HepG2 (cell line): ENCODE data around the gene FAF1. TPM values are rescaled to one million over a fixed set of nuclear protein-coding genes. Genes with fewer than 3 reads are reported as not detected.

ENCODE experiments used
- ATAC-seq: fragments of 200-7000 bp; cut with Tn5 transposase; 3 replicates; pipeline ENCODE4 v1.9.1; 2020; ENCODE audit warnings: mild to moderate bottlenecking, moderate library complexity
- BruUV-seq: library from RNA; stranded (reverse); fragments of 400-500 nt; replicated peaks from 2 replicates; lab custom pipeline; 2021; lab: Mats Ljungman, UMichigan
- CTCF ChIA-PET: fragments of 300-600 bp; formaldehyde crosslinking; extraction: SDS; loops from one replicate; lab custom pipeline; 2021; ENCODE audit warnings: low total read pairs, inconsistent platforms, low intra/inter-chr PET ratio; lab: Yijun Ruan, JAX
- POLR2A ChIA-PET: fragments of 350-600 bp; sonication (Branson Sonifier 250); formaldehyde crosslinking; loops from one replicate; lab custom pipeline; 2020; ENCODE audit warnings: antibody characterized with exemption, inconsistent platforms; lab: Yijun Ruan, JAX
- DNase-seq: peaks from one replicate; pipeline ENCODE4 v3.0.0-alpha.2; 2015; ENCODE audit warnings: low spot score
- FAIRE-seq: peaks from 3 replicates; lab custom pipeline; 2011; peaks lifted over from hg19 to GRCh38; lab: Jason Lieb, UNC
- H2AFZ ChIP-seq: one replicate; pipeline ENCODE4 v1.6.1; 2011; ENCODE audit warnings: low read length, inconsistent platforms
- H3K27ac ChIP-seq: fragments of 300-600 bp; 3 replicates; pipeline ENCODE4 v1.8.0; 2011; ENCODE audit warnings: mixed run types, mild to moderate bottlenecking, mixed read lengths, low read length, inconsistent platforms; ENCODE audit not compliant: insufficient read depth; ENCODE audit errors: extremely low read length
- H3K27me3 ChIP-seq, 2 experiments: fragments of 200-600 bp in 1 of 2; 2 replicates in 1 of 2; 3 replicates in 1 of 2; pipeline versions ENCODE4 v1.6.0 to v1.8.0; 2011; ENCODE audit warnings: low read length in 2 of 2, mild to moderate bottlenecking in 2 of 2, moderate library complexity in 2 of 2, inconsistent platforms in 1 of 2; ENCODE audit not compliant: insufficient read depth in 2 of 2, control insufficient read depth in 1 of 2
- H3K36me3 ChIP-seq, 2 experiments: fragments of 200-600 bp in 1 of 2; replicated peaks in 1 of 2; 2 replicates in 1 of 2; 3 replicates in 1 of 2; pipeline versions ENCODE4 v1.5.1 to v1.8.0; 2011; ENCODE audit warnings: low read length in 2 of 2, inconsistent platforms in 1 of 2; ENCODE audit not compliant: insufficient read depth in 2 of 2, control insufficient read depth in 1 of 2
- H3K4me1 ChIP-seq: 2 replicates; pipeline ENCODE4 v1.5.1; 2012; ENCODE audit warnings: low read length, inconsistent platforms; ENCODE audit not compliant: insufficient read depth
- H3K4me2 ChIP-seq: 2 replicates; pipeline ENCODE4 v1.6.0; 2011; ENCODE audit warnings: low read depth, low read length, inconsistent platforms
- H3K4me3 ChIP-seq, 3 experiments: fragments of 200-600 bp in 1 of 3; sonication (generic), shearing (Covaris generic) in 1 of 3; replicated peaks in 1 of 3; 2 replicates each; pipeline ENCODE4 v1.5.1; 2011 to 2016; ENCODE audit warnings: low read length in 3 of 3, inconsistent platforms in 2 of 3, low read depth in 2 of 3, mild to moderate bottlenecking in 2 of 3, control low read depth in 1 of 3, mixed read lengths in 1 of 3; ENCODE audit not compliant: insufficient read depth in 1 of 3
- H3K79me2 ChIP-seq: one replicate; pipeline ENCODE4 v1.6.1; 2011; ENCODE audit warnings: low read length, inconsistent platforms; ENCODE audit not compliant: insufficient read depth
- H3K9ac ChIP-seq: 2 replicates; pipeline ENCODE4 v1.6.0; 2011; ENCODE audit warnings: mild to moderate bottlenecking, low read depth, low read length, inconsistent platforms; ENCODE audit not compliant: insufficient read depth
- H3K9me3 ChIP-seq: 2 replicates; pipeline ENCODE4 v1.5.1; 2012; ENCODE audit warnings: mild to moderate bottlenecking, low read length
- H4K20me1 ChIP-seq: 2 replicates; pipeline ENCODE4 v1.6.0; 2011; ENCODE audit warnings: inconsistent platforms, mild to moderate bottlenecking, low read length, moderate library complexity; ENCODE audit not compliant: insufficient read depth
- IKZF1 ChIP-seq: fragments of 450-650 bp; IDR thresholded peaks from 2 replicates; pipeline ENCODE4 v1.7.1; 2016
- KAT2B ChIP-seq: fragments of 150-350 bp; IDR thresholded peaks from 2 replicates; pipeline ENCODE4 v1.6.1; 2014; ENCODE audit warnings: low read depth, low read length, borderline replicate concordance
- NR1H2 ChIP-seq: sonication (generic); formaldehyde crosslinking; IDR thresholded peaks from 2 replicates; pipeline ENCODE4 v1.8.1; 2022; ENCODE audit warnings: low read depth, missing genetic modification reagents, borderline replicate concordance
- NR2C2 ChIP-seq: sonication (generic); formaldehyde crosslinking; IDR thresholded peaks from 2 replicates; pipeline ENCODE4 v1.4.0; 2020; ENCODE audit warnings: missing genetic modification reagents, mild to moderate bottlenecking, moderate library complexity, borderline replicate concordance
- PPARG ChIP-seq: conservative IDR thresholded peaks from 2 replicates; pipeline ENCODE4 v1.6.1; 2016; ENCODE audit warnings: missing biosample characterization, missing genetic modification reagents
- RFX1 ChIP-seq: fragments of 450-650 bp; IDR thresholded peaks from 2 replicates; pipeline ENCODE4 v1.6.1; 2017
- ZFY ChIP-seq: sonication (generic); formaldehyde crosslinking; IDR thresholded peaks from 2 replicates; pipeline ENCODE4 v1.4.0; 2020; ENCODE audit warnings: missing genetic modification reagents
- ZNF430 ChIP-seq: sonication (generic); formaldehyde crosslinking; IDR thresholded peaks from 2 replicates; pipeline ENCODE4 v1.9.0; 2021; ENCODE audit warnings: mild to moderate bottlenecking, missing genetic modification reagents
- ZNF674 ChIP-seq: sonication (generic); formaldehyde crosslinking; IDR thresholded peaks from 2 replicates; pipeline ENCODE4 v1.5.0; 2020; ENCODE audit warnings: low read depth, mild to moderate bottlenecking, missing genetic modification reagents
- WGBS: methylation state at CpG from one replicate; pipeline ENCODE4 v1.1.6; 2017; ENCODE audit warnings: low lambda C conversion rate; 5-methylcytosine and 5-hydroxymethylcytosine counted together
- in situ Hi-C: cut with HindIII; loops from 2 replicates; pipeline ENCODE4 v1.10.0; 2017; ENCODE audit warnings: low pct_unique_long_range_greater_than_20kb; ENCODE audit not compliant: extremely low pct_ligation_motif_present
- intact Hi-C: fragments of 100-400 bp; cut with micrococcal nuclease; formaldehyde crosslinking; loops from one replicate; pipeline ENCODE4 v1.10.0; 2022; ENCODE audit not compliant: unreplicated experiment
- polyA plus RNA-seq, 8 experiments: library from polyadenylated mRNA; depleted of rRNA in 3 of 8; stranded (reverse) in 7 of 8; unstranded in 1 of 8; fragments of >200 nt; fragmentation: Illumina TruSeq in 4 of 8; extraction: Trizol in 4 of 8; gene quantifications; 2 replicates each; pipeline versions ENCODE4 v1.2.1 to v1.2.3, GENCODE V29; 2011 to 2016; ENCODE audit warnings: low read depth in 4 of 8, missing spikeins in 1 of 8, mixed read lengths in 1 of 8; ENCODE audit not compliant: insufficient read depth in 1 of 8
- total RNA-seq, 5 experiments: library from RNA; depleted of rRNA; stranded (reverse); fragments of >200 nt; fragmentation: Illumina TruSeq; extraction: Trizol; gene quantifications; 2 replicates each; pipeline ENCODE4 v1.2.3, GENCODE V29; 2016; ENCODE audit warnings: low read depth in 1 of 5
- TF ChIP-seq, protein P1 (sequence below): sonication (generic); formaldehyde crosslinking; IDR thresholded peaks from 2 replicates; pipeline ENCODE4 v1.4.0; 2020; ENCODE audit warnings: missing genetic modification reagents

The FAF1 gene
- total and polyA plus RNA-seq, 2 of the 13 experiments (the other 11 are each of a cell fraction or from before 2014, with no cell fraction given), result 19.4 to 63.3 TPM

DNA sequence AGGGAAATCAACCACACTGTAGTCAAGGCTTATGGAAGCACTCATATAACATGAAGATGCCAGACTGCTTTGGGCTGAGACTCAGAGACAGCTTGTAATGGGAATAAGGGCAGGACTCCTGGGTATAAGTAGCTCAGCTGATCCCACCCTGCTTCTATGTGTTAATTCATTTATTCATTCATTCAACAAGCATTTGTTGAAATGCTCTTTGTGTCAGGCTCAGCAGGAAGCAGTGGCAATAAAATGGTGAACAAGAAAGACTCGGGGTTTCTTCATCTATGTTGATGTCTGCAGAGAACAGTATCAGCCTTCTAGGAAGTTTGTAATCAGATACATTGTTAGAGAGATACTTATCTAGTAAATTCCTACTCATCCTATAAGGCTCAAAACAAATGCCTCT is 391.3 kb downstream of the FAF1 start (continued):
- TF ChIP-seq, protein P1, sequence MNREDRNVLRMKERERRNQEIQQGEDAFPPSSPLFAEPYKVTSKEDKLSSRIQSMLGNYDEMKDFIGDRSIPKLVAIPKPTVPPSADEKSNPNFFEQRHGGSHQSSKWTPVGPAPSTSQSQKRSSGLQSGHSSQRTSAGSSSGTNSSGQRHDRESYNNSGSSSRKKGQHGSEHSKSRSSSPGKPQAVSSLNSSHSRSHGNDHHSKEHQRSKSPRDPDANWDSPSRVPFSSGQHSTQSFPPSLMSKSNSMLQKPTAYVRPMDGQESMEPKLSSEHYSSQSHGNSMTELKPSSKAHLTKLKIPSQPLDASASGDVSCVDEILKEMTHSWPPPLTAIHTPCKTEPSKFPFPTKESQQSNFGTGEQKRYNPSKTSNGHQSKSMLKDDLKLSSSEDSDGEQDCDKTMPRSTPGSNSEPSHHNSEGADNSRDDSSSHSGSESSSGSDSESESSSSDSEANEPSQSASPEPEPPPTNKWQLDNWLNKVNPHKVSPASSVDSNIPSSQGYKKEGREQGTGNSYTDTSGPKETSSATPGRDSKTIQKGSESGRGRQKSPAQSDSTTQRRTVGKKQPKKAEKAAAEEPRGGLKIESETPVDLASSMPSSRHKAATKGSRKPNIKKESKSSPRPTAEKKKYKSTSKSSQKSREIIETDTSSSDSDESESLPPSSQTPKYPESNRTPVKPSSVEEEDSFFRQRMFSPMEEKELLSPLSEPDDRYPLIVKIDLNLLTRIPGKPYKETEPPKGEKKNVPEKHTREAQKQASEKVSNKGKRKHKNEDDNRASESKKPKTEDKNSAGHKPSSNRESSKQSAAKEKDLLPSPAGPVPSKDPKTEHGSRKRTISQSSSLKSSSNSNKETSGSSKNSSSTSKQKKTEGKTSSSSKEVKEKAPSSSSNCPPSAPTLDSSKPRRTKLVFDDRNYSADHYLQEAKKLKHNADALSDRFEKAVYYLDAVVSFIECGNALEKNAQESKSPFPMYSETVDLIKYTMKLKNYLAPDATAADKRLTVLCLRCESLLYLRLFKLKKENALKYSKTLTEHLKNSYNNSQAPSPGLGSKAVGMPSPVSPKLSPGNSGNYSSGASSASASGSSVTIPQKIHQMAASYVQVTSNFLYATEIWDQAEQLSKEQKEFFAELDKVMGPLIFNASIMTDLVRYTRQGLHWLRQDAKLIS (CRISPR knock-in tag), result no peak
- TF ChIP-seq ZNF430 (CRISPR knock-in tag) (no peak), NR1H2 (CRISPR knock-in tag) (no peak), RFX1 (no peak), NR2C2 (no peak), KAT2B (no peak), ZFY (CRISPR knock-in tag) (no peak), PPARG (CRISPR knock-in tag) (no peak)

DNA sequence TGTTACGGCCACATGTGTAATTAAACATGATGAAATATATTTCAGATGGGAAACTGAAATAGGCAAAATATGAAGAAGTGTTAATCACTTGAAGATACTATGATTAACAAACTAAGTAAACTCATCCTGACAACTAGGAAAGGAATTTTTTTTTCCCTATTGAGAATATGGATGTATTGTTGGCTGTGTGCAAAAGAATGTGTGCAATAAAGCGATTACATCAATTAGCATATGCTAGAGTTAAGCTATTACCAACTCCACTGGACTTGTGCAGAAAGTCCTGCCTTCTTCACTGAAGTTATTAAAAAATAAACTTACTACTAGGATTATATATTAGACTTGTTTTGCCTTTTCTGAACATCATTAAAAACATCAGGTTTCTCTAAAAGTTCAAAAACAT is 393.7 kb downstream of the FAF1 start:
- WGBS, result 96% methylated on average over 2 of the region's 2 CpGs
- FAIRE-seq (no peak), ATAC-seq (no peak), DNase-seq (no peak)
- Histone ChIP-seq H3K9ac (no peak overlapping the region), H3K27me3 (no peaks in the 10 kb centered on the region; a peak in 1 of 5 replicates), H3K4me2 (no peak overlapping the region), H2AFZ (no peak overlapping the region), H3K9me3 (no peaks in the 10 kb centered on the region), H3K27ac (no peak overlapping the region), H3K4me1 (peaks cover 11% of the 10 kb centered on the region), H3K79me2 (no peaks in the 10 kb centered on the region), H3K4me3 (no peak overlapping the region), H3K36me3 (peaks cover 1 to 31% of the 10 kb centered on the region in 2 experiments), H4K20me1 (no peaks in the 10 kb centered on the region)
- BruUV-seq, result no TSS peak
- CTCF ChIA-PET, result no interaction called here
- POLR2A ChIA-PET, result no interaction called here
- in situ Hi-C loops (no loop called here), intact Hi-C loops (no loop called here)
- TF ChIP-seq ZNF674 (CRISPR knock-in tag) (no peak), IKZF1 (no peak)
